Uterus (tissue), 2 donors: ENCODE data around the gene CD81.

Experiments used
- POLR2A ChIP-seq, 2 donors: fragments of 450-650 bp; IDR thresholded peaks; one replicate each; pipeline ENCODE4 v1.6.1; 2016; ENCODE audit warnings: antibody characterized with exemption in 2 of 2, mild to moderate bottlenecking in 1 of 2, moderate library complexity in 1 of 2
- TF ChIP-seq, protein P1 (sequence below), 4 experiments: fragments of 200-600 bp in 2 of 4; fragments of 450-650 bp in 2 of 4; sonication (generic) in 2 of 4; IDR thresholded peaks; one replicate each; pipeline ENCODE4 v1.5.1; 2016 to 2019; ENCODE audit warnings: antibody characterized with exemption in 4 of 4, mild to moderate bottlenecking in 2 of 4, moderate library complexity in 1 of 4

- TF ChIP-seq, protein P1, sequence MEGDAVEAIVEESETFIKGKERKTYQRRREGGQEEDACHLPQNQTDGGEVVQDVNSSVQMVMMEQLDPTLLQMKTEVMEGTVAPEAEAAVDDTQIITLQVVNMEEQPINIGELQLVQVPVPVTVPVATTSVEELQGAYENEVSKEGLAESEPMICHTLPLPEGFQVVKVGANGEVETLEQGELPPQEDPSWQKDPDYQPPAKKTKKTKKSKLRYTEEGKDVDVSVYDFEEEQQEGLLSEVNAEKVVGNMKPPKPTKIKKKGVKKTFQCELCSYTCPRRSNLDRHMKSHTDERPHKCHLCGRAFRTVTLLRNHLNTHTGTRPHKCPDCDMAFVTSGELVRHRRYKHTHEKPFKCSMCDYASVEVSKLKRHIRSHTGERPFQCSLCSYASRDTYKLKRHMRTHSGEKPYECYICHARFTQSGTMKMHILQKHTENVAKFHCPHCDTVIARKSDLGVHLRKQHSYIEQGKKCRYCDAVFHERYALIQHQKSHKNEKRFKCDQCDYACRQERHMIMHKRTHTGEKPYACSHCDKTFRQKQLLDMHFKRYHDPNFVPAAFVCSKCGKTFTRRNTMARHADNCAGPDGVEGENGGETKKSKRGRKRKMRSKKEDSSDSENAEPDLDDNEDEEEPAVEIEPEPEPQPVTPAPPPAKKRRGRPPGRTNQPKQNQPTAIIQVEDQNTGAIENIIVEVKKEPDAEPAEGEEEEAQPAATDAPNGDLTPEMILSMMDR (IDR thresholded peaks at IDR 0.05) = no peak
- no peak for TF ChIP-seq POLR2A (IDR thresholded peaks at IDR 0.05)
These were observed 16.2 kb downstream of the CD81 start for GRCh38 chr11:2393111-2393868.
